Measurements from ENCODE around the gene CHRD. TPM values are rescaled to one million over a fixed set of nuclear protein-coding genes. Genes with fewer than 3 reads are reported as not detected.
A peak's percentile ranks its signal among the peaks of the same experiment; 100 is the strongest.

The CHRD gene
- total and polyA plus RNA-seq, 4 donors, result 0.38 to 46.5 (median 12.0) TPM

GRCh38 chr3:184362668-184363546 lies 16.9 kb upstream of the CHRD start:
- 0 to 1% methylated on average over 48 to 68 of the region's 68 CpGs for WGBS, 2 donors
- no peaks in the 10 kb centered on the region for H3K27me3 ChIP-seq (ENCODE audit: control insufficient read depth in 1 of 2, insufficient read depth in 2 of 2, low read length in 1 of 2)
- DNase-seq, result peak; percentile 97 to 98
- no peaks in the 10 kb centered on the region for H3K9me3 ChIP-seq (ENCODE audit: control insufficient read depth, low read length)
- no peaks in the 10 kb centered on the region for H3K36me3 ChIP-seq (ENCODE audit: control insufficient read depth in 1 of 2, insufficient read depth in 2 of 2, low read length in 1 of 2)
- H3K4me1 ChIP-seq (ENCODE audit: control insufficient read depth in 1 of 2, insufficient read depth in 2 of 2, low read length in 2 of 2), result no peaks in the 10 kb centered on the region
- ATAC-seq (ENCODE audit: low FRiP score), result peak; percentile 93
- H3K4me3 ChIP-seq (ENCODE audit: low read length in 2 of 2), result peak overlapping the region; percentile 78 to 85
- H3K27ac ChIP-seq (ENCODE audit: low read depth in 1 of 2, low read length in 2 of 2), result peak overlapping the region; percentile 91 to 96
- intact Hi-C loops (cut with DNase I), result loop anchor here in 1 of 2 donors (2.0 kb wide), 1 partner anchor 48 kb away; the partner anchor contains the start of gene EIF4G1

- Histone ChIP-seq H3K4me1 (ENCODE audit: control insufficient read depth in 1 of 2, insufficient read depth in 2 of 2, low read length in 2 of 2) (peaks cover 3 to 4% of the 10 kb centered on the region in 2 donors), H3K27ac (ENCODE audit: low read depth in 1 of 2, low read length in 2 of 2) (no peak overlapping the region), H3K36me3 (ENCODE audit: control insufficient read depth in 1 of 2, insufficient read depth in 2 of 2, low read length in 1 of 2) (no peaks in the 10 kb centered on the region), H3K4me3 (ENCODE audit: low read length in 2 of 2) (no peak overlapping the region), H3K9me3 (ENCODE audit: control insufficient read depth, low read length) (no peaks in the 10 kb centered on the region), H3K27me3 (ENCODE audit: control insufficient read depth in 1 of 2, insufficient read depth in 2 of 2, low read length in 1 of 2) (no peaks in the 10 kb centered on the region)
- WGBS, 2 donors, result 83 to 88% methylated on average over 5 of the region's 5 CpGs
- intact Hi-C loops (cut with DNase I), result no loop called here
- DNase-seq (no peak), ATAC-seq (ENCODE audit: low FRiP score) (no peak)
These were observed 13.1 kb upstream of the CHRD start for GRCh38 chr3:184366619-184367289.

GRCh38 chr3:184368116-184368515 lies 11.7 kb upstream of the CHRD start:
- Histone ChIP-seq H3K4me1 (ENCODE audit: control insufficient read depth in 1 of 2, insufficient read depth in 2 of 2, low read length in 2 of 2) (peaks cover 3 to 4% of the 10 kb centered on the region in 2 donors), H3K27ac (ENCODE audit: low read depth in 1 of 2, low read length in 2 of 2) (peak overlapping the region in 1 of 2 donors; percentile 4), H3K4me3 (ENCODE audit: low read length in 2 of 2) (no peak overlapping the region), H3K9me3 (ENCODE audit: control insufficient read depth, low read length) (no peaks in the 10 kb centered on the region), H3K27me3 (ENCODE audit: control insufficient read depth in 1 of 2, insufficient read depth in 2 of 2, low read length in 1 of 2) (no peaks in the 10 kb centered on the region), H3K36me3 (ENCODE audit: control insufficient read depth in 1 of 2, insufficient read depth in 2 of 2, low read length in 1 of 2) (no peaks in the 10 kb centered on the region)
- no peak for DNase-seq
- ATAC-seq (ENCODE audit: low FRiP score), result no peak
- WGBS, 2 donors, result 66 to 71% methylated on average over 9 of the region's 9 CpGs
- intact Hi-C loops (cut with DNase I), result no loop called here

GRCh38 chr3:184368586-184369183 lies 11.2 kb upstream of the CHRD start:
- no peaks in the 10 kb centered on the region for H3K27me3 ChIP-seq (ENCODE audit: control insufficient read depth in 1 of 2, insufficient read depth in 2 of 2, low read length in 1 of 2)
- no peaks in the 10 kb centered on the region for H3K36me3 ChIP-seq (ENCODE audit: control insufficient read depth in 1 of 2, insufficient read depth in 2 of 2, low read length in 1 of 2)
- no peaks in the 10 kb centered on the region for H3K9me3 ChIP-seq (ENCODE audit: control insufficient read depth, low read length)
- H3K27ac ChIP-seq (ENCODE audit: low read depth in 1 of 2, low read length in 2 of 2), result peak overlapping the region in 1 of 2 donors; percentile 69
- DNase-seq (peak; percentile 83 to 87), ATAC-seq (ENCODE audit: low FRiP score) (peak; percentile 67)
- peaks cover 3 to 4% of the 10 kb centered on the region in 2 donors for H3K4me1 ChIP-seq (ENCODE audit: control insufficient read depth in 1 of 2, insufficient read depth in 2 of 2, low read length in 2 of 2)
- 6 to 8% methylated on average over 3 of the region's 3 CpGs for WGBS, 2 donors
- intact Hi-C loops (cut with DNase I), result no loop called here
- no peak overlapping the region for H3K4me3 ChIP-seq (ENCODE audit: low read length in 2 of 2)

- no peaks in the 10 kb centered on the region for H3K27me3 ChIP-seq (ENCODE audit: control insufficient read depth in 1 of 2, insufficient read depth in 2 of 2, low read length in 1 of 2)
- no peak overlapping the region for H3K27ac ChIP-seq (ENCODE audit: low read depth in 1 of 2, low read length in 2 of 2)
- no peaks in the 10 kb centered on the region for H3K9me3 ChIP-seq (ENCODE audit: control insufficient read depth, low read length)
- peaks cover 3 to 4% of the 10 kb centered on the region in 2 donors for H3K4me1 ChIP-seq (ENCODE audit: control insufficient read depth in 1 of 2, insufficient read depth in 2 of 2, low read length in 2 of 2)
- 44 to 47% methylated on average over 5 of the region's 5 CpGs for WGBS, 2 donors
- intact Hi-C loops (cut with DNase I), result loop anchor here (2.0 to 5.0 kb wide), 5 partner anchors 46 to 171 kb away; no protein-coding TSS in a partner anchor
- no peak overlapping the region for H3K4me3 ChIP-seq (ENCODE audit: low read length in 2 of 2)
- peak; percentile 91 for ATAC-seq (ENCODE audit: low FRiP score)
- no peaks in the 10 kb centered on the region for H3K36me3 ChIP-seq (ENCODE audit: control insufficient read depth in 1 of 2, insufficient read depth in 2 of 2, low read length in 1 of 2)
- DNase-seq, result peak; percentile 87
These were observed 8.3 kb upstream of the CHRD start for GRCh38 chr3:184371570-184372018.

- Histone ChIP-seq H3K9me3 (ENCODE audit: control insufficient read depth, low read length) (no peaks in the 10 kb centered on the region), H3K4me1 (ENCODE audit: control insufficient read depth in 1 of 2, insufficient read depth in 2 of 2, low read length in 2 of 2) (peaks cover 3 to 4% of the 10 kb centered on the region in 2 donors), H3K36me3 (ENCODE audit: control insufficient read depth in 1 of 2, insufficient read depth in 2 of 2, low read length in 1 of 2) (no peaks in the 10 kb centered on the region), H3K27me3 (ENCODE audit: control insufficient read depth in 1 of 2, insufficient read depth in 2 of 2, low read length in 1 of 2) (no peaks in the 10 kb centered on the region), H3K27ac (ENCODE audit: low read depth in 1 of 2, low read length in 2 of 2) (no peak overlapping the region), H3K4me3 (ENCODE audit: low read length in 2 of 2) (no peak overlapping the region)
- intact Hi-C loops (cut with DNase I), result loop anchor here (5.0 kb wide), 4 partner anchors 45 to 170 kb away; no protein-coding TSS in a partner anchor
- DNase-seq (peak in 1 of 2 donors; percentile 45), ATAC-seq (ENCODE audit: low FRiP score) (no peak)
- 82 to 83% methylated on average over 8 of the region's 8 CpGs for WGBS, 2 donors
These were observed 7.5 kb upstream of the CHRD start for GRCh38 chr3:184372296-184372821.

- no peak overlapping the region for H3K27ac ChIP-seq (ENCODE audit: low read depth in 1 of 2, low read length in 2 of 2)
These were observed 6.9 kb upstream of the CHRD start for GRCh38 chr3:184372911-184373310.

GRCh38 chr3:184373422-184373821 lies 6.4 kb upstream of the CHRD start:
- Histone ChIP-seq H3K27me3 (ENCODE audit: control insufficient read depth in 1 of 2, insufficient read depth in 2 of 2, low read length in 1 of 2) (no peaks in the 10 kb centered on the region), H3K9me3 (ENCODE audit: control insufficient read depth, low read length) (no peaks in the 10 kb centered on the region), H3K36me3 (ENCODE audit: control insufficient read depth in 1 of 2, insufficient read depth in 2 of 2, low read length in 1 of 2) (no peaks in the 10 kb centered on the region), H3K27ac (ENCODE audit: low read depth in 1 of 2, low read length in 2 of 2) (no peak overlapping the region), H3K4me1 (ENCODE audit: control insufficient read depth in 1 of 2, insufficient read depth in 2 of 2, low read length in 2 of 2) (peaks cover 3 to 4% of the 10 kb centered on the region in 2 donors), H3K4me3 (ENCODE audit: low read length in 2 of 2) (no peak overlapping the region)
- WGBS, 2 donors, result 74 to 82% methylated on average over 6 of the region's 6 CpGs
- DNase-seq (peak in 1 of 2 donors; percentile 63), ATAC-seq (ENCODE audit: low FRiP score) (no peak)
- intact Hi-C loops (cut with DNase I), result loop anchor here (5.0 kb wide), 4 partner anchors 44 to 169 kb away; no protein-coding TSS in a partner anchor

More at GRCh38 chr3:184372911-184373310, 6.9 kb upstream of the CHRD start:
- DNase-seq (peak in 1 of 2 donors; percentile 63), ATAC-seq (ENCODE audit: low FRiP score) (no peak)
- no peak overlapping the region for H3K4me3 ChIP-seq (ENCODE audit: low read length in 2 of 2)
- no peaks in the 10 kb centered on the region for H3K9me3 ChIP-seq (ENCODE audit: control insufficient read depth, low read length)
- H3K4me1 ChIP-seq (ENCODE audit: control insufficient read depth in 1 of 2, insufficient read depth in 2 of 2, low read length in 2 of 2), result peaks cover 3 to 4% of the 10 kb centered on the region in 2 donors
- 59 to 68% methylated on average over 5 of the region's 5 CpGs for WGBS, 2 donors
- intact Hi-C loops (cut with DNase I), result loop anchor here (5.0 kb wide), 4 partner anchors 44 to 169 kb away; no protein-coding TSS in a partner anchor
- H3K36me3 ChIP-seq (ENCODE audit: control insufficient read depth in 1 of 2, insufficient read depth in 2 of 2, low read length in 1 of 2), result no peaks in the 10 kb centered on the region
- no peaks in the 10 kb centered on the region for H3K27me3 ChIP-seq (ENCODE audit: control insufficient read depth in 1 of 2, insufficient read depth in 2 of 2, low read length in 1 of 2)

Data from aorta (tissue), 5 donors.